ENCODE measurements around the gene FXYD6.

DNA sequence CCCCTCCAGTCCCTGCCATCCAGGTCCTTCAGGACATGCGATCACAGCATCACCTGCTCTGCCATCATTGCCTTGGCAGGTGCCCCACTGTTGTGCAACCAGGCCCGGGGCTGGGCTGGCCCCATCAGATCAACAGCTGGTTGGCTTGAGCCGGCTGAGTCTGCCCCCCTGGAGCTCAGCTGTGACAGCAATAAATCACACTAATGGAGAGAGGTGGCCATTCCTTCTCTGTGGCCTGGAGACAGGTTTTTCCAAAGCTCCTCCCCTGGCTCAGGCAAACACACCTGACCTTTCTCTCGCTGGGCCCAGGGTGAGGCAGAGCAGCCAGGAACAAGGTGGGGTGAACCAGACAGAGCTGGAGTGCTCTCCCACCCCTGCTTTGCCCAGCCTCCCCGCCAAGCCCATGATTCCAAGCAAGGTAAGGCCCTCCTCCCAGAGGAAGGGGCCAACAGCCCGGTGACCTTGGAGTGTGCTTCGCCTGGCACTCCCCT, 43.0 kb downstream of the FXYD6 start:
- TF ChIP-seq, protein P1, sequence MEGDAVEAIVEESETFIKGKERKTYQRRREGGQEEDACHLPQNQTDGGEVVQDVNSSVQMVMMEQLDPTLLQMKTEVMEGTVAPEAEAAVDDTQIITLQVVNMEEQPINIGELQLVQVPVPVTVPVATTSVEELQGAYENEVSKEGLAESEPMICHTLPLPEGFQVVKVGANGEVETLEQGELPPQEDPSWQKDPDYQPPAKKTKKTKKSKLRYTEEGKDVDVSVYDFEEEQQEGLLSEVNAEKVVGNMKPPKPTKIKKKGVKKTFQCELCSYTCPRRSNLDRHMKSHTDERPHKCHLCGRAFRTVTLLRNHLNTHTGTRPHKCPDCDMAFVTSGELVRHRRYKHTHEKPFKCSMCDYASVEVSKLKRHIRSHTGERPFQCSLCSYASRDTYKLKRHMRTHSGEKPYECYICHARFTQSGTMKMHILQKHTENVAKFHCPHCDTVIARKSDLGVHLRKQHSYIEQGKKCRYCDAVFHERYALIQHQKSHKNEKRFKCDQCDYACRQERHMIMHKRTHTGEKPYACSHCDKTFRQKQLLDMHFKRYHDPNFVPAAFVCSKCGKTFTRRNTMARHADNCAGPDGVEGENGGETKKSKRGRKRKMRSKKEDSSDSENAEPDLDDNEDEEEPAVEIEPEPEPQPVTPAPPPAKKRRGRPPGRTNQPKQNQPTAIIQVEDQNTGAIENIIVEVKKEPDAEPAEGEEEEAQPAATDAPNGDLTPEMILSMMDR (IDR thresholded peaks at IDR 0.05): no peak
- no peak for TF ChIP-seq POLR2A (IDR thresholded peaks at IDR 0.05)

All from Peyer's patch (tissue), 4 donors.